Epithelial cell of proximal tubule (primary cell): ENCODE measurements around the gene RAP1GAP. TPM values are rescaled to one million over a fixed set of nuclear protein-coding genes. Genes with fewer than 3 reads are reported as not detected.

Experiments used
- DNase-seq: peaks from one replicate; pipeline ENCODE4 v3.0.0-alpha.2; 2011; ENCODE audit warnings: low read depth
- H3K4me3 ChIP-seq: 2 replicates; pipeline ENCODE4 v1.5.1; 2011; ENCODE audit warnings: low read depth, mild to moderate bottlenecking, low read length
- total RNA-seq: library from RNA; depleted of rRNA; stranded (reverse); fragments of >200 nt; gene quantifications from 2 replicates; pipeline ENCODE4 v1.2.3, GENCODE V29; 2015
- TF ChIP-seq, protein P1 (sequence below): conservative IDR thresholded peaks from 2 replicates; pipeline ENCODE4 v1.5.1; 2012; ENCODE audit warnings: low read depth, mild to moderate bottlenecking, low read length

Gene RAP1GAP
- total RNA-seq, 1 donor from 2014 or later: 2.4 TPM

DNA sequence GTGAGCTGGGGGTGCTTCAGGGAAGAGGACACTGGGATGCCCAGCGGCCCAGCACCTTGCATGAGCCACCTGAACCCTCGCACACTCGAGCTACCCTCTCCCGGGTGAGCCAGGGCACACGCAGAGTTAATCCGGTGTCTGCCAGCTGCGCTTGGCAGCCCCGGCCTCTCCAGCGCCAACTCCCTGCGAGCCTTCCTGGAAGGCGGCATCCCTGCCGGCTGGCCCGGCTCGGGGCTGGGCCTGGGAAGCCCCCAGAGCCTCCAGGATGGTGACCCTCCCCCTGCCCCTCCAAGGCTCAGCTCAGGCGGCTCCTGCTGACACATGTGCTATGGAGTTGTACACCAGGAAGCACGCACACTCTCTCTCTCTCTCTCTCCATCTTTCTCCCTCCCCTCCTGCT lies 48.7 kb downstream of the RAP1GAP start:
- H3K4me3 ChIP-seq: no peak overlapping the region
- no peak for DNase-seq
- TF ChIP-seq, protein P1, sequence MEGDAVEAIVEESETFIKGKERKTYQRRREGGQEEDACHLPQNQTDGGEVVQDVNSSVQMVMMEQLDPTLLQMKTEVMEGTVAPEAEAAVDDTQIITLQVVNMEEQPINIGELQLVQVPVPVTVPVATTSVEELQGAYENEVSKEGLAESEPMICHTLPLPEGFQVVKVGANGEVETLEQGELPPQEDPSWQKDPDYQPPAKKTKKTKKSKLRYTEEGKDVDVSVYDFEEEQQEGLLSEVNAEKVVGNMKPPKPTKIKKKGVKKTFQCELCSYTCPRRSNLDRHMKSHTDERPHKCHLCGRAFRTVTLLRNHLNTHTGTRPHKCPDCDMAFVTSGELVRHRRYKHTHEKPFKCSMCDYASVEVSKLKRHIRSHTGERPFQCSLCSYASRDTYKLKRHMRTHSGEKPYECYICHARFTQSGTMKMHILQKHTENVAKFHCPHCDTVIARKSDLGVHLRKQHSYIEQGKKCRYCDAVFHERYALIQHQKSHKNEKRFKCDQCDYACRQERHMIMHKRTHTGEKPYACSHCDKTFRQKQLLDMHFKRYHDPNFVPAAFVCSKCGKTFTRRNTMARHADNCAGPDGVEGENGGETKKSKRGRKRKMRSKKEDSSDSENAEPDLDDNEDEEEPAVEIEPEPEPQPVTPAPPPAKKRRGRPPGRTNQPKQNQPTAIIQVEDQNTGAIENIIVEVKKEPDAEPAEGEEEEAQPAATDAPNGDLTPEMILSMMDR: no peak

- DNase-seq: no peak
- no peak overlapping the region for H3K4me3 ChIP-seq
Measured at GRCh38 chr1:21620011-21620410, 49.1 kb downstream of the RAP1GAP start.

GRCh38 chr1:21619375-21619947 lies 49.7 kb downstream of the RAP1GAP start:
- no peak for DNase-seq
- no peak overlapping the region for H3K4me3 ChIP-seq
- TF ChIP-seq, protein P1: no peak

More at GRCh38 chr1:21620011-21620410, 49.1 kb downstream of the RAP1GAP start:
- TF ChIP-seq, protein P1: no peak

- DNase-seq: no peak
- TF ChIP-seq, protein P1: no peak
- no peak overlapping the region for H3K4me3 ChIP-seq
Measured at GRCh38 chr1:21618561-21619374, 50.4 kb downstream of the RAP1GAP start.

DNA sequence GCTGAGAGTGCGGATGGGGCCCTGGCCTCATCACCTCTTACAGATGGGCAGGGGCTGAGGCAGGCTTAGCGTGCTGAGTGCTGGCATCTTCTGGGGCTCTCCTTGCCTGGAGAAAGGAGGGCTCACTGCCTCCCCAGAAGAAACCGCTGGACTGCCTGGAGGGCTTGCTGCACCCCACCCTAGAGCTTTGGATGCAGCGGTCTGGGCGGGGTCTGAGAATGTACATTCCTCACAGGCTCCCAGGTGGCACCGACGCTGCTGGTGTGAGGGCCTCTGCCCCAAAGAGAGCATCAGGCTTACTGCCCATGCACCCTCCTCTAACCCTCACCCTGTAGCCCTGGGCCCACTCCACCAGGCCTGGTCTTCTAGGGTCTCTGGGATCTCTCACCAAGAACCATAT lies 51.1 kb downstream of the RAP1GAP start:
- no peak for DNase-seq
- TF ChIP-seq, protein P1: no peak

DNA sequence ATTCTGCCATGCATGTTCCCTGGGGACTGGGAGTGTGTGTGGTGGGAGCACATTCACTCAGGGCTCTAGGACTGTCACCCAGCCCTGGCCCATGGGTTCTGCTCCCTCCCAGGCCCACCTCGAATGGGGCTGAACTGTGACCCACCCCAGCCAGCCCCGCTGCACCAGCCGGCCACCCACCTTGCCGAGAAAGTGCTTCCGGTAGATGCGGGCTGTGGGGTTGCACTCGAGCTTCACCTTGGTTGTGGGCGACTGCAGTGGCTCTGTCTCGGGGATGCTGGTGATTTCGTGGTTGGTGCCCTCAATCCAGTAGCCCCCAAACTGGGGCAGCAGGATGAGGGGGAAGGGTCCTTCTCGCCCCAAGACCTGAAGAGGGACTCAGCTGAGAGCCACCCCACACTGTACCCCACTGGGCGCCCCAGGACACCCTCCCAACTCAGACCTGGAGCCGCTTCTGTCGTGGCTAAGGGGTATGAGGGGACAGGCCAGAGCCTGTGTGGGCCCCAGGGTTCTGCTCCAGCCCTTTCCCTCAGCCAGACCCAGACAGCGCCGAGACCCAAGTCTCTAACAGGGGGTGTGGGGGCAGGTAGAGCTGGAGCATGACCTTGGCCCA lies 51.9 kb downstream of the RAP1GAP start:
- TF ChIP-seq, protein P1: no peak
- DNase-seq: no peak
- no peak overlapping the region for H3K4me3 ChIP-seq

More for the DNA sequence above, 51.1 kb downstream of the RAP1GAP start:
- no peak overlapping the region for H3K4me3 ChIP-seq
